ENCODE results near the gene MIA2.

- TF ChIP-seq CTCF (IDR thresholded peaks at IDR 0.05) (no peak), POLR2A (IDR thresholded peaks at IDR 0.05) (no peak)
These were observed 148.7 kb downstream of the MIA2 start for GRCh38 chr14:39382463-39382862.

Data from right lobe of liver (tissue), 4 donors.